AG09319 (cell line): ENCODE results near the gene SMIM32.

ENCODE experiments used
- DNase-seq: peaks from one replicate; pipeline ENCODE4 v3.0.0-alpha.2; 2010; ENCODE audit warnings: low read depth; ENCODE audit errors: extremely low read depth
- TF ChIP-seq, protein P1 (sequence below): IDR thresholded peaks from 2 replicates; pipeline ENCODE4 v1.5.1; 2011; ENCODE audit warnings: low read depth, mild to moderate bottlenecking, inconsistent platforms, low read length, moderate library complexity

Gene SMIM32

GRCh38 chr5:136193322-136193935, 467 bp upstream of the SMIM32 start:
- TF ChIP-seq, protein P1, sequence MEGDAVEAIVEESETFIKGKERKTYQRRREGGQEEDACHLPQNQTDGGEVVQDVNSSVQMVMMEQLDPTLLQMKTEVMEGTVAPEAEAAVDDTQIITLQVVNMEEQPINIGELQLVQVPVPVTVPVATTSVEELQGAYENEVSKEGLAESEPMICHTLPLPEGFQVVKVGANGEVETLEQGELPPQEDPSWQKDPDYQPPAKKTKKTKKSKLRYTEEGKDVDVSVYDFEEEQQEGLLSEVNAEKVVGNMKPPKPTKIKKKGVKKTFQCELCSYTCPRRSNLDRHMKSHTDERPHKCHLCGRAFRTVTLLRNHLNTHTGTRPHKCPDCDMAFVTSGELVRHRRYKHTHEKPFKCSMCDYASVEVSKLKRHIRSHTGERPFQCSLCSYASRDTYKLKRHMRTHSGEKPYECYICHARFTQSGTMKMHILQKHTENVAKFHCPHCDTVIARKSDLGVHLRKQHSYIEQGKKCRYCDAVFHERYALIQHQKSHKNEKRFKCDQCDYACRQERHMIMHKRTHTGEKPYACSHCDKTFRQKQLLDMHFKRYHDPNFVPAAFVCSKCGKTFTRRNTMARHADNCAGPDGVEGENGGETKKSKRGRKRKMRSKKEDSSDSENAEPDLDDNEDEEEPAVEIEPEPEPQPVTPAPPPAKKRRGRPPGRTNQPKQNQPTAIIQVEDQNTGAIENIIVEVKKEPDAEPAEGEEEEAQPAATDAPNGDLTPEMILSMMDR: no peak
- DNase-seq: no peak

GRCh38 chr5:136192015-136192525, 892 bp downstream of the SMIM32 start:
- DNase-seq: no peak
- TF ChIP-seq, protein P1: no peak

- TF ChIP-seq, protein P1: no peak
- no peak for DNase-seq
Observed at GRCh38 chr5:136191304-136192014, 1.5 kb downstream of the SMIM32 start.

DNA sequence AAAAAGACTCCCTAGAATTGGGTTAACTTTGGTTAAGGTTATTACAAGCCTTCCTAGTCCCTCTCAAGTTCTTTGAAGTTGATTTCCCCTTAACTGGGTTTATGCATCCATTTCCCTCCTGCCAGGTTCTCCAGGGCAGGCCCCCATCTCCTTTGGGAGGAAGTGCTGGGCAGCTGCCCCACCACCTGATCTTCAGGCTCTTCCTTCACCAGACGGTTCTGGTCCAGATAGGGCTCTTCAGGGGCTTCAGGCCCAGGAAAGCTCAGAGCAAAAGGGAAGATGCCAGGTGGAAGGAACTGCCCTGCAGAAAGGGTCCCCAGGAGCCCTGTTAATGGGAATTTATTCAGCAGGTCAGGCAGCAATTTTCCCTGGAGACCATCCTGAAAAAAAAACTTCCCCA, 2.1 kb downstream of the SMIM32 start:
- TF ChIP-seq, protein P1: no peak
- no peak for DNase-seq

DNA sequence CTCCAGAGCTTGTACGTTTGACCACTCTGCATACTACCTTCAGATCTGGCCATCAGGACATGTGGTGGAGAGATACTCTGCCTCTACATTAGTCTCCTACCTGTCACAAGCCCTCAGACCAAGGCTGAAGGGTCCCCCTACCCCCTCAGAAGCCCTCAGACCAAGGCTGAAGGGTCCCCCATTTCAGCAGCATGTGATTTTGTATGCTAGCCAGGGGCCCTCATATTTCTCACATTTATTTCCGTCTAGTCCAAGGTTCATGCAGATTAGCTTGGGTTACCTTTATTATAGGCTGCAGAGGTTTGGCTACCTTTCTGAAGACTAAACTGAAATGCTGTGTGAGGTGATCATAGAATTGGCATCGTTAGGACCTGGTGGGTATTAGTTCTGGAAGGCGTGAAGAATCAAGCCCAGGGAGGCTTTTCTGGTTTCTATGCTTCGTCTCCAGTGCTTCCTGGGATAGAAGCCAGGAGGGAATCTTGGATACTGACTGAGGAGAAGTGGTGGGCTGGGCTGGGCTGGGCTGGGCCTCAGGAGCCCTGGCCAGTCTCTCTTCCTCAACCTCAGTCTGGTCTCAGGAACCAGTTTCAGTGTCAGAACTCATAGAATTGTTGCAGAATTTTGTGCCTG, 2.8 kb downstream of the SMIM32 start:
- no peak for DNase-seq
- TF ChIP-seq, protein P1: no peak

DNA sequence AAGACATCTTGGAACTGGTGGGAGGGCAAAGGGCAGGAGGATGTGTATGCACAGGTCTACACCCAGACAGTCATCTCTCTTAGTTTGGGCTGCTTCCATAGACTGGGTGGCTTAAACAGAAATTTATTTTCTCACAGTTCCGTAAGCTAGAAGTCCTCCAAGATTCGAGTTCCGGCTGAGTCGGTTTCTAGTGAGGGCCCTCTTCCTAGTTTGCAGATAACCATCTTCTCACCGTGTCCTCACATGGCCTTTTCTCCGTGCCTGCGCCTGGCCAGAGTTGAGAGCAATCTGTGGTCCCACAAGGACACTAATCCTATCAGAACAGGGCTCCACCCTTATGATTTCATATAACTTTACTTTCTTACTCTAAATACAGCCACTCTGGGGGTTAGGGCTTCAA, 4.1 kb downstream of the SMIM32 start:
- TF ChIP-seq, protein P1: no peak
- DNase-seq: no peak

DNA sequence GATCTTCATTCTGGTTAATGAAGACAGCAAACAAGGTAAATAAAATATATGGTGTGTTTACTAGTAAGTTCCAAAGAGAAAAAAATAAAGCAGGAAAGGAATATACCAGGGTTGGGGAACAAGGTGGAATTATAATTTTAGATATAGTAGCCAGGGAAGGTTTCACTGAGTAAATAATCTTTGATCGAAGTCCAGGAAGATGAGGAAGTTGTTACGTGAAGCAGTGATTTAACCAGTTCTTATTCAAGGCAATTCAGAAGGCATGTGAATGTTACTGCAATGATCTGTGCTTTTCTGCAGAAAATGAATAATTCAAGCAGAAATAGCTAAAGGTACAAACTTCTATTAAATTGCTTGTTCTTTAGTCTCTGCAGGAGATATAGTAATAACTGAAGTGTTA, 6.2 kb downstream of the SMIM32 start:
- no peak for DNase-seq

More for the DNA sequence above, 6.2 kb downstream of the SMIM32 start:
- TF ChIP-seq, protein P1: no peak
